Measurements from ENCODE around the gene MAP4K4. TPM values are rescaled to one million over a fixed set of nuclear protein-coding genes. Genes with fewer than 3 reads are reported as not detected.

The MAP4K4 gene
- total RNA-seq, 2 experiments from 2014 or later = 92.8 to 94.0 TPM

DNA sequence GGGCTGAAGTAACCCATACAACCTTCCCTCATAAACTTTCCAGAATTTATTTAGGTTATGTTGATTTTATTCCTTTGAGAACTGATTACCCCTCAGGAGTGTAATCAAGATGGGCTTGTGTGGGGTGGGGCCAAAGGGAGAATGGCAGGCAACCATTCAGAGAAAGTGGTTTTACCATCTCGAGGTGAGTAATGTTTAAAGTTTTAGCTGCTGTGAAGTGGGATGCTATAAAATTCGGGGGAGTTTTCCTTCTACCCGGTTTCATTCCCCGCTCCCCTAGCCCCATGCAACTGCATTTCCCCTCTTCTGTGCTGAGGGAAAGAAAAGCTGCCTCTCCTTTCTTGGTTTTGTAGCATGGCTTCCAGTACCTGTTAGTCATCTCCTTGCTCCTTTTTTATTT, 34.7 kb downstream of the MAP4K4 start:
- ATAC-seq (ENCODE audit: poor library complexity) (no peak), DNase-seq (no peak)
- POLR2A ChIA-PET = interaction anchor here (1.0 to 1.8 kb wide), 4 partner anchors 13 to 35 kb away, joined by 4 to 6 read pairs (median 4); partner anchors contain the start of gene MAP4K4
- peaks cover 85% of the 10 kb centered on the region for H3K4me1 Mint-ChIP-seq (ENCODE audit: low read depth)
- Histone ChIP-seq H3K27ac (ENCODE audit: low read depth in 1 of 2, low read length in 2 of 2) (no peak overlapping the region), H3K4me3 (ENCODE audit: low read length) (no peak overlapping the region), H3K36me3 (ENCODE audit: insufficient read depth, low read length) (no peaks in the 10 kb centered on the region), H3K4me1 (ENCODE audit: insufficient read depth, low read length) (peaks cover 75% of the 10 kb centered on the region), H3K9me3 (ENCODE audit: control insufficient read depth in 1 of 2, insufficient read depth in 1 of 2, low read length in 2 of 2) (no peaks in the 10 kb centered on the region), H3K27me3 (ENCODE audit: control insufficient read depth in 1 of 2, insufficient read depth in 2 of 2, low read length in 2 of 2) (no peaks in the 10 kb centered on the region)
- no peaks in the 10 kb centered on the region for H3K36me3 Mint-ChIP-seq (ENCODE audit: low read depth)
- CTCF ChIA-PET = no interaction called here
- H3K9me3 Mint-ChIP-seq = no peaks in the 10 kb centered on the region
- intact Hi-C loops (cut with DNase I, micrococcal nuclease) = loop anchor here in 1 of 2 experiments (5.0 kb wide), 1 partner anchor 35 kb away; the partner anchor contains the start of gene MAP4K4
- no peak for TF ChIP-seq CTCF (IDR thresholded peaks at IDR 0.05)
- H3K27ac Mint-ChIP-seq = peak overlapping the region; percentile 28
- H3K27me3 Mint-ChIP-seq = no peaks in the 10 kb centered on the region
- H3K4me3 Mint-ChIP-seq = no peak overlapping the region

GRCh38 chr2:101732773-101733256, 35.3 kb downstream of the MAP4K4 start:
- H3K27ac Mint-ChIP-seq = peak overlapping the region; percentile 28
- H3K4me3 ChIP-seq (ENCODE audit: low read length) = no peak overlapping the region
- no peak overlapping the region for H3K4me3 Mint-ChIP-seq
- H3K27me3 Mint-ChIP-seq = no peaks in the 10 kb centered on the region
- ChIA-PET POLR2A (interaction anchor here (0.6 to 1.8 kb wide), 4 partner anchors 14 to 209 kb away, joined by 3 to 6 read pairs (median 4); partner anchors contain the start of gene MAP4K4), CTCF (no interaction called here)
- no peak overlapping the region for H3K27ac ChIP-seq (ENCODE audit: low read depth in 1 of 2, low read length in 2 of 2)
- no peaks in the 10 kb centered on the region for H3K27me3 ChIP-seq (ENCODE audit: control insufficient read depth in 1 of 2, insufficient read depth in 2 of 2, low read length in 2 of 2)
- no peak for ATAC-seq (ENCODE audit: poor library complexity)
- no peaks in the 10 kb centered on the region for H3K9me3 ChIP-seq (ENCODE audit: control insufficient read depth in 1 of 2, insufficient read depth in 1 of 2, low read length in 2 of 2)
- TF ChIP-seq CTCF (IDR thresholded peaks at IDR 0.05) = no peak
- no peaks in the 10 kb centered on the region for H3K36me3 Mint-ChIP-seq (ENCODE audit: low read depth)
- peaks cover 85% of the 10 kb centered on the region for H3K4me1 Mint-ChIP-seq (ENCODE audit: low read depth)
- H3K9me3 Mint-ChIP-seq = no peaks in the 10 kb centered on the region
- DNase-seq = no peak
- peaks cover 71% of the 10 kb centered on the region for H3K4me1 ChIP-seq (ENCODE audit: insufficient read depth, low read length)
- intact Hi-C loops (cut with DNase I, micrococcal nuclease) = loop anchor here in 1 of 2 experiments (5.0 kb wide), 1 partner anchor 36 kb away; the partner anchor contains the start of gene MAP4K4
- H3K36me3 ChIP-seq (ENCODE audit: insufficient read depth, low read length) = no peaks in the 10 kb centered on the region

DNA sequence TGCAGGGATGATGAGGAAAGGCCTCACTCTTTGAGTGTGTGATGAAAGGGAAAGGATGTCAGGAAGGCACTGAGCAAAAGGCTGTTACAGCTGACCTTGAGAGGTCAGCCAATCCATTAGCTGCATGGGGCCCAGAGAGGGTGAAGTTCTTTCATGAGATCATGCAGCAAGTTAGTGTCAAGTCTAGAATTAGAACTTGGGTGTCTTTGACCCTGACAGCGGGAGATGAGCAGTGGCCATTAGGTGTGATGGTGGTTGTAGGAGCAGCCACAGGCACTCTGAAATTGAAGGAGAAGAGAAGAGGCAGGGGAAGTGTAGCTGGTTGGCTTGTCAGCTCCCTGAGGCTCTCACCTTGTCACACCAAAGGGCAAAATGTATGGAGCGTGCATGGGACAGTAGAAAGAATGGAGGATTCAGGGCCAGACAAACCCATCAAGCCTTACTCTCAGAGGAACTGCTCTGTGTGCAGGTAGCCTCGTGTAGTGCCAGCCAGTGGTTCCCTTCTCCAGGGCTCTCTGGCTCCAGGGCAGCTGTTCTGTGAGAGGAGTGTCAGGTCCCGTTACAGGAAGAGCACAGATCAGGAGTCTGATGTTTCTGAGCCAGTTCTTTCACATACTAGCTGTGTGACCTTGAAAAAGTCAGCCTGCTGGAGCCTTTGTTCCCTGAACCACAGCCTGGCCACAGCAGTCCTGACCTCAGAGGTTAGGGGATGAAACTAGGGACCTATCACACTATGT, 35.9 kb downstream of the MAP4K4 start:
- CTCF ChIA-PET = no interaction called here
- Histone ChIP-seq H3K4me3 (ENCODE audit: low read length) (no peak overlapping the region), H3K9me3 (ENCODE audit: control insufficient read depth in 1 of 2, insufficient read depth in 1 of 2, low read length in 2 of 2) (no peaks in the 10 kb centered on the region), H3K36me3 (ENCODE audit: insufficient read depth, low read length) (no peaks in the 10 kb centered on the region), H3K27ac (ENCODE audit: low read depth in 1 of 2, low read length in 2 of 2) (no peak overlapping the region), H3K27me3 (ENCODE audit: control insufficient read depth in 1 of 2, insufficient read depth in 2 of 2, low read length in 2 of 2) (no peaks in the 10 kb centered on the region), H3K4me1 (ENCODE audit: insufficient read depth, low read length) (peaks cover 67% of the 10 kb centered on the region)
- ATAC-seq (ENCODE audit: poor library complexity) (no peak), DNase-seq (no peak)
- intact Hi-C loops (cut with DNase I, micrococcal nuclease) = loop anchor here in 1 of 2 experiments (5.0 kb wide), 1 partner anchor 36 kb away; the partner anchor contains the start of gene MAP4K4
- Mint-ChIP-seq H3K4me1 (ENCODE audit: low read depth) (peaks cover 85% of the 10 kb centered on the region), H3K27ac (peak overlapping the region; percentile 28), H3K27me3 (no peaks in the 10 kb centered on the region), H3K36me3 (ENCODE audit: low read depth) (no peaks in the 10 kb centered on the region), H3K9me3 (no peaks in the 10 kb centered on the region), H3K4me3 (no peak overlapping the region)
- POLR2A ChIA-PET = interaction anchor here (0.6 to 1.8 kb wide), 4 partner anchors 15 to 210 kb away, joined by 3 to 6 read pairs (median 4); partner anchors contain the start of gene MAP4K4
- TF ChIP-seq CTCF (IDR thresholded peaks at IDR 0.05) = no peak

Data from CD4-positive, alpha-beta T cell (primary cell).